HG03135 (cell line): ENCODE measurements around the gene PSMC4.
"Not testable (repeated sequence)": the region's sequence is repeated elsewhere in the genome, so short reads cannot be mapped to it uniquely, and the experiment has no call there.

Source experiments
- ATAC-seq: cut with Tn5 transposase; IDR thresholded peaks from one replicate; pipeline ENCODE4 v1.9.1; 2021; ENCODE audit warnings: mild to moderate bottlenecking, moderate library complexity; ENCODE audit not compliant: unreplicated experiment

The PSMC4 gene

GRCh38 chr19:39943586-39943985 is 27.4 kb upstream of the PSMC4 start:
- no peak for ATAC-seq

GRCh38 chr19:39946532-39946931 is 24.4 kb upstream of the PSMC4 start:
- no peak for ATAC-seq

GRCh38 chr19:39949026-39949747 is 21.8 kb upstream of the PSMC4 start:
- no peak for ATAC-seq

GRCh38 chr19:39951065-39951650 is 19.8 kb upstream of the PSMC4 start:
- no peak for ATAC-seq

GRCh38 chr19:39951686-39952085 is 19.3 kb upstream of the PSMC4 start:
- ATAC-seq = no peak

- peak; percentile 14 for ATAC-seq
Measured at GRCh38 chr19:39953915-39954314, 17.1 kb upstream of the PSMC4 start.

GRCh38 chr19:39957886-39958285 is 13.1 kb upstream of the PSMC4 start:
- not testable (repeated sequence) for ATAC-seq

- ATAC-seq = not testable (repeated sequence)
Measured at GRCh38 chr19:39958942-39959341, 12.0 kb upstream of the PSMC4 start.

GRCh38 chr19:39959407-39959806 is 11.6 kb upstream of the PSMC4 start:
- not testable (repeated sequence) for ATAC-seq

GRCh38 chr19:39963898-39964297 is 7.1 kb upstream of the PSMC4 start:
- ATAC-seq = no peak

GRCh38 chr19:39966617-39967016 is 4.3 kb upstream of the PSMC4 start:
- ATAC-seq = no peak

GRCh38 chr19:39967561-39967960 is 3.4 kb upstream of the PSMC4 start:
- ATAC-seq = no peak

- ATAC-seq = no peak
Measured at GRCh38 chr19:39968789-39969188, 2.2 kb upstream of the PSMC4 start.

- ATAC-seq = no peak
Measured at GRCh38 chr19:39969266-39969665, 1.7 kb upstream of the PSMC4 start.

GRCh38 chr19:39969681-39970424 is 1.1 kb upstream of the PSMC4 start:
- ATAC-seq = no peak

GRCh38 chr19:39970425-39970674 is 615 bp upstream of the PSMC4 start:
- ATAC-seq = peak; percentile 20

- no peak for ATAC-seq
Measured at GRCh38 chr19:39971380-39972035, 543 bp downstream of the PSMC4 start.

- ATAC-seq = no peak
Measured at GRCh38 chr19:39974377-39975155, 3.6 kb downstream of the PSMC4 start.

- ATAC-seq = no peak
Measured at GRCh38 chr19:39982883-39983282, 11.9 kb downstream of the PSMC4 start.

GRCh38 chr19:39983695-39984300 is 12.8 kb downstream of the PSMC4 start:
- no peak for ATAC-seq

GRCh38 chr19:39986643-39987042 is 15.7 kb downstream of the PSMC4 start:
- ATAC-seq = no peak
